K562 (cell line): ENCODE data around the gene ALCAM.

ENCODE experiments used
- SMC3 ChIP-seq: conservative IDR thresholded peaks from 2 replicates; pipeline ENCODE4 v1.6.1; 2011; ENCODE audit warnings: low read depth, low read length, improper control_type of control experiment; ENCODE audit not compliant: insufficient read depth
- TF ChIP-seq, protein P1 (sequence below): IDR thresholded peaks from 3 replicates; pipeline ENCODE4 v1.6.1; 2011; ENCODE audit warnings: borderline replicate concordance, mild to moderate bottlenecking; ENCODE audit not compliant: insufficient read length, insufficient read depth

DNA sequence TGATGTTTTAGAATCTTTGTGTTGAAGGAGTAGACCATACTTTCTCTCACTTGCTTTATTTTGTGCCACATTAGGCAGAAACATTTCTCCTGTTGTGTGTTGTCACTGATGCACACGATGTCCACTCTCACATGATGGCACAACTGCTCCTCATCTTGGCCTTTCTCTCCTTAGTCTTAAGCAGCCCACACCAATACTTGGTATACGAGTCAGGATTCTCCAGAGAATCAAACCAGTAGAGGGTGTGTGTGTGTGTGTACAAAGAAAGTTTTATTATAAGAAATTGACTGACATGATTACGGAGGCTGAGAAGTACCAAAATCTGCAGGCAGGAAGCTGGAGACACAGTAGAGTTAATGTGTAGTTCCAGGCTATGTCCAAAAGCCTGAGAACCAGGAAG, 187.1 kb downstream of the ALCAM start:
- TF ChIP-seq SMC3: no peak
- TF ChIP-seq, protein P1, sequence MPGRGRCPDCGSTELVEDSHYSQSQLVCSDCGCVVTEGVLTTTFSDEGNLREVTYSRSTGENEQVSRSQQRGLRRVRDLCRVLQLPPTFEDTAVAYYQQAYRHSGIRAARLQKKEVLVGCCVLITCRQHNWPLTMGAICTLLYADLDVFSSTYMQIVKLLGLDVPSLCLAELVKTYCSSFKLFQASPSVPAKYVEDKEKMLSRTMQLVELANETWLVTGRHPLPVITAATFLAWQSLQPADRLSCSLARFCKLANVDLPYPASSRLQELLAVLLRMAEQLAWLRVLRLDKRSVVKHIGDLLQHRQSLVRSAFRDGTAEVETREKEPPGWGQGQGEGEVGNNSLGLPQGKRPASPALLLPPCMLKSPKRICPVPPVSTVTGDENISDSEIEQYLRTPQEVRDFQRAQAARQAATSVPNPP: no peak
